Gastrocnemius medialis (tissue), 4 donors: ENCODE measurements around the gene ADAT2. TPM values are rescaled to one million over a fixed set of nuclear protein-coding genes. Genes with fewer than 3 reads are reported as not detected.
A peak's percentile ranks its signal among the peaks of the same experiment; 100 is the strongest.
"Not testable (repeated sequence)": the region's sequence is repeated elsewhere in the genome, so short reads cannot be mapped to it uniquely, and the experiment has no call there.

Experiments
- ATAC-seq, 2 donors: fragments of 150-250 bp; one replicate each; pipeline ENCODE4 v1.9.1; 2016
- DNase-seq, 2 donors: peaks; one replicate each; pipeline ENCODE4 v3.0.0-alpha.2; 2019
- H3K27ac ChIP-seq, 4 donors: fragments of 200-600 bp; sonication (generic); 1 replicate in 1 of 4; 2 replicates in 3 of 4; pipeline ENCODE4 v1.5.1; 2016 to 2018; ENCODE audit warnings: mild to moderate bottlenecking in 2 of 4, moderate library complexity in 1 of 4
- H3K27me3 ChIP-seq, 3 donors: fragments of 200-600 bp; sonication (generic) in 2 of 3; 1 replicate in 1 of 3; 2 replicates in 2 of 3; pipeline versions ENCODE4 v1.5.1 to v1.6.0; 2016 to 2019; ENCODE audit warnings: mild to moderate bottlenecking in 1 of 3, moderate library complexity in 1 of 3
- H3K36me3 ChIP-seq, 2 donors: fragments of 200-600 bp; sonication (generic) in 1 of 2; one replicate each; pipeline ENCODE4 v1.5.1; 2017 to 2018
- H3K4me1 ChIP-seq, 2 donors: fragments of 200-600 bp; sonication (generic) in 1 of 2; one replicate each; pipeline ENCODE4 v1.5.1; 2016 to 2017; ENCODE audit warnings: mild to moderate bottlenecking in 2 of 2
- H3K4me3 ChIP-seq, 4 donors: fragments of 200-600 bp; sonication (generic) in 3 of 4; 1 replicate in 1 of 4; 2 replicates in 3 of 4; pipeline ENCODE4 v1.5.1; 2016 to 2019; ENCODE audit warnings: mild to moderate bottlenecking in 2 of 4
- H3K9me3 ChIP-seq, 3 donors: fragments of 200-600 bp; sonication (generic) in 2 of 3; 1 replicate in 1 of 3; 2 replicates in 2 of 3; pipeline ENCODE4 v1.5.1; 2016 to 2019
- POLR2A ChIP-seq, 2 donors: fragments of 450-650 bp; IDR thresholded peaks; one replicate each; pipeline ENCODE4 v1.6.1; 2017; ENCODE audit warnings: antibody characterized with exemption in 2 of 2, mild to moderate bottlenecking in 2 of 2, moderate library complexity in 2 of 2
- in situ Hi-C, 4 donors: fragments of 200-750 bp; cut with MboI; loops; one replicate each; pipeline versions ENCODE4 v1.15.0 to v1.8.0; 2017; ENCODE audit warnings: low sequenced_read_pairs in 4 of 4
- intact Hi-C: fragments of 100-400 bp; cut with DNase I; formaldehyde crosslinking; loops from one replicate; pipeline ENCODE4 v1.15.1; 2023; ENCODE audit warnings: low total_unique reads
- total RNA-seq, 4 donors: library from RNA; depleted of rRNA; stranded (reverse); fragments of >200 nt; gene quantifications; one replicate each; pipeline versions ENCODE4 v1.1.0 to v1.2.3, GENCODE V29; 2016
- TF ChIP-seq, protein P1 (sequence below), 5 experiments: fragments of 450-650 bp in 3 of 5; fragments of 200-600 bp in 2 of 5; sonication (generic) in 2 of 5; IDR thresholded peaks in 4 of 5; conservative IDR thresholded peaks in 1 of 5; 1 replicate in 4 of 5; 2 replicates in 1 of 5; pipeline ENCODE4 v1.5.1; 2016 to 2019; ENCODE audit warnings: antibody characterized with exemption in 5 of 5, mild to moderate bottlenecking in 3 of 5, moderate library complexity in 3 of 5

ADAT2 gene
- total RNA-seq, 4 donors from 2014 or later = 0.16 to 4.4 (median 0.94) TPM

- H3K4me3 ChIP-seq = no peak overlapping the region
- in situ Hi-C loops = no loop called here
- peaks cover 0 to 18% of the 10 kb centered on the region in 2 donors for H3K36me3 ChIP-seq
- H3K4me1 ChIP-seq = no peaks in the 10 kb centered on the region
- no peak for DNase-seq
- no peak for TF ChIP-seq POLR2A (IDR thresholded peaks at IDR 0.05)
- TF ChIP-seq, protein P1, sequence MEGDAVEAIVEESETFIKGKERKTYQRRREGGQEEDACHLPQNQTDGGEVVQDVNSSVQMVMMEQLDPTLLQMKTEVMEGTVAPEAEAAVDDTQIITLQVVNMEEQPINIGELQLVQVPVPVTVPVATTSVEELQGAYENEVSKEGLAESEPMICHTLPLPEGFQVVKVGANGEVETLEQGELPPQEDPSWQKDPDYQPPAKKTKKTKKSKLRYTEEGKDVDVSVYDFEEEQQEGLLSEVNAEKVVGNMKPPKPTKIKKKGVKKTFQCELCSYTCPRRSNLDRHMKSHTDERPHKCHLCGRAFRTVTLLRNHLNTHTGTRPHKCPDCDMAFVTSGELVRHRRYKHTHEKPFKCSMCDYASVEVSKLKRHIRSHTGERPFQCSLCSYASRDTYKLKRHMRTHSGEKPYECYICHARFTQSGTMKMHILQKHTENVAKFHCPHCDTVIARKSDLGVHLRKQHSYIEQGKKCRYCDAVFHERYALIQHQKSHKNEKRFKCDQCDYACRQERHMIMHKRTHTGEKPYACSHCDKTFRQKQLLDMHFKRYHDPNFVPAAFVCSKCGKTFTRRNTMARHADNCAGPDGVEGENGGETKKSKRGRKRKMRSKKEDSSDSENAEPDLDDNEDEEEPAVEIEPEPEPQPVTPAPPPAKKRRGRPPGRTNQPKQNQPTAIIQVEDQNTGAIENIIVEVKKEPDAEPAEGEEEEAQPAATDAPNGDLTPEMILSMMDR (IDR thresholded peaks at IDR 0.05 in 4 of 5, conservative IDR thresholded peaks at IDR 0.05 in 1 of 5) = no peak
- H3K9me3 ChIP-seq = no peaks in the 10 kb centered on the region
- no peaks in the 10 kb centered on the region for H3K27me3 ChIP-seq
- ATAC-seq = no peak
- intact Hi-C loops = no loop called here
- H3K27ac ChIP-seq = no peak overlapping the region
Measured at GRCh38 chr6:143457563-143458359, 7.3 kb upstream of the ADAT2 start.

- TF ChIP-seq, protein P1 (IDR thresholded peaks at IDR 0.05 in 4 of 5, conservative IDR thresholded peaks at IDR 0.05 in 1 of 5) = no peak
- TF ChIP-seq POLR2A (IDR thresholded peaks at IDR 0.05) = no peak
- no peak for DNase-seq
Measured at GRCh38 chr6:143451531-143451930, 1.0 kb upstream of the ADAT2 start.

DNA sequence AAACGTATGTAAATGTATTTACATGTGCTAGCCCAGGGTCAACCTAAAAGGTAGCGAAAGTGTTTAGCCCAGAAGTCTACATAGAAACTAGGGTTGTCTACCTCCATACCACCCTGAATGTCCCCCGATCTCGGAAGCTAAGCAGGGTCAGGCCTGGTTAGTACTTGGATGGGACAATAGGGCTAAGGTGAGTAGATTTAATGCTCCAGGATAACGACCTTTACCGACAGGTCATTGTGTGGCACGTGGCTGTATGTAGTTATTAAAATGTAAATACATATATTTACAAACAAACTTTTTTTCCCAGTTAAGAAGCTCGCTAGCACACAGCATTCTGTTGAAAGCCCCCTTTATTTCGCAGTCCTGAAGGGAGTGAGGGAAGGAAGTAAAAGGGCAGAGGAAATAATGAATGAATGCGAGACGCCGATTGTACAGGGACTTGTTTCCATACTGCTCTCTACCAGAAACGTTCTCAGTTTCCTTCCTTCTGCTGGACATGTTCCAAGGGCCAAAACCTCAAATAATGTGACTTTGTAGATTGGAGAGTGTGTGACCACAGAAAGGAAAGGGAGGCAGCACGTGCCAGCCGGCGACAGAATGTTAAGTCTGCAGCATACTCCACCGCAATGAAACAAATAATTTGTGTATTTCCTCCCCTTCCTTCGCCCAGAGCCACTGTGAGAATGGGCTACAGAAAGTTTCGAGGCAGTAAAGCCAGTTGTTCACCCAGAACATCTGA is 612 bp downstream of the ADAT2 start:
- Histone ChIP-seq H3K27ac (peak overlapping the region; percentile 78 to 87 (median 84)), H3K4me3 (peak overlapping the region; percentile 62 to 87 (median 74)), H3K4me1 (peaks cover 18 to 23% of the 10 kb centered on the region in 2 donors), H3K36me3 (no peaks in the 10 kb centered on the region), H3K9me3 (no peaks in the 10 kb centered on the region), H3K27me3 (no peaks in the 10 kb centered on the region)
- ATAC-seq (peak; percentile 10 to 14), DNase-seq (peak in 1 of 2 donors; percentile 12)
- TF ChIP-seq, protein P1 (IDR thresholded peaks at IDR 0.05 in 4 of 5, conservative IDR thresholded peaks at IDR 0.05 in 1 of 5) = no peak
- no peak for TF ChIP-seq POLR2A (IDR thresholded peaks at IDR 0.05)
- intact Hi-C loops = loop anchor here (2.0 kb wide), 2 partner anchors 389 to 393 kb away; partner anchors contain the start of genes AIG1 and LTV1
- in situ Hi-C loops = no loop called here

More at GRCh38 chr6:143451531-143451930, 1.0 kb upstream of the ADAT2 start:
- no peaks in the 10 kb centered on the region for H3K27me3 ChIP-seq
- H3K9me3 ChIP-seq = no peaks in the 10 kb centered on the region
- no peak for ATAC-seq
- intact Hi-C loops (loop anchor here (2.0 kb wide), 2 partner anchors 391 kb away; partner anchors contain the start of genes AIG1 and LTV1), in situ Hi-C loops (no loop called here)
- H3K36me3 ChIP-seq = no peaks in the 10 kb centered on the region
- peaks cover 18 to 23% of the 10 kb centered on the region in 2 donors for H3K4me1 ChIP-seq
- peak overlapping the region; percentile 78 to 87 (median 84) for H3K27ac ChIP-seq
- peak overlapping the region; percentile 62 to 87 (median 74) for H3K4me3 ChIP-seq

DNA sequence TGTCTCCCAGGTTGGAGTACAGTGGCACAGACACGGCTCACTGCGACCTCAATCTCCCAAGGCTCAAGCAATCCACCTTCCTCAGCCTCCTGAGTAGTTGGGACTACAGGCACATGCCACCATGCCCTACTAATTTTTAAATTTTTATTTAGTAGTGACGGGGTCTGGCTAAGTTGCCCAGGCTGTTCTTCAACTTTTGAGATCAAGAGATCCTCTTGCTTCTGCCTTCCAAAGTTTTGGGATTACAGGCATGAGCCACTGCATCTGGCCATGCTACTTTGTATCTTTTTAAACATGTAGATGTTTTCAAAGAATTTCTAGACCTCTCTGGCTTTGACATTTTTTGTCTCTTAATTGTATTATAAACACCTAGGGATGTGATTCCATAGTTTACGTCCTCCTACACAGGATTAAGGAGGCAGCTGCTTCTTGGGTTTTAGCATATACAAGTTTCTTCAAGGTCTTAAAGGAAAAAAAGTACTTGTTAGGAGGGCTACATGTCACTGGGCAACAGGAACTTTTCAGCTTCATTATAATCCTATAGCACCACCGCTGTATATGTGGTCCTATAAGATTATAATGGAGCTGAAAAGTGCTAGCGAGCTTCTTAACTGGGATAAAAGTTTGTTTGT is 1.3 kb downstream of the ADAT2 start:
- Histone ChIP-seq H3K27me3 (no peaks in the 10 kb centered on the region), H3K9me3 (no peaks in the 10 kb centered on the region), H3K27ac (peak overlapping the region in 1 of 4 donors; percentile 82), H3K4me3 (peak overlapping the region; percentile 62 to 87 (median 74)), H3K36me3 (no peaks in the 10 kb centered on the region), H3K4me1 (peaks cover 18 to 23% of the 10 kb centered on the region in 2 donors)
- no peak for DNase-seq
- no peak for ATAC-seq
- in situ Hi-C loops = no loop called here
- no peak for TF ChIP-seq POLR2A (IDR thresholded peaks at IDR 0.05)
- intact Hi-C loops = no loop called here

- intact Hi-C loops, H3K27ac ChIP-seq, H3K36me3 ChIP-seq, in situ Hi-C loops, H3K4me3 ChIP-seq, H3K9me3 ChIP-seq, H3K27me3 ChIP-seq, DNase-seq, ATAC-seq: not testable (repeated sequence)
- peaks cover 18 to 23% of the 10 kb centered on the region in 2 donors for H3K4me1 ChIP-seq
Measured at GRCh38 chr6:143447865-143448264, 2.6 kb downstream of the ADAT2 start.
